Activated CD8-positive, alpha-beta memory T cell treated with anti-CD3 and anti-CD28 coated beads, Interleukin-2, amount 50 U/mL, for 1 hour (primary cell): Measurements from ENCODE around the gene RNF148.

Source experiments
- DNase-seq: peaks from one replicate; pipeline ENCODE4 v3.0.0-alpha.2; 2020; ENCODE audit errors: extremely low read depth

RNF148 gene, protein sequence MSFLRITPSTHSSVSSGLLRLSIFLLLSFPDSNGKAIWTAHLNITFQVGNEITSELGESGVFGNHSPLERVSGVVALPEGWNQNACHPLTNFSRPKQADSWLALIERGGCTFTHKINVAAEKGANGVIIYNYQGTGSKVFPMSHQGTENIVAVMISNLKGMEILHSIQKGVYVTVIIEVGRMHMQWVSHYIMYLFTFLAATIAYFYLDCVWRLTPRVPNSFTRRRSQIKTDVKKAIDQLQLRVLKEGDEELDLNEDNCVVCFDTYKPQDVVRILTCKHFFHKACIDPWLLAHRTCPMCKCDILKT

GRCh38 chr7:122702872-122703510 is at the start of gene RNF148:
Gene RNF148, minus strand, starts transcription at chr7:122702922. Its CDS starts 172 bp downstream, at chr7:122702750.
- DNase-seq = no peak

DNA sequence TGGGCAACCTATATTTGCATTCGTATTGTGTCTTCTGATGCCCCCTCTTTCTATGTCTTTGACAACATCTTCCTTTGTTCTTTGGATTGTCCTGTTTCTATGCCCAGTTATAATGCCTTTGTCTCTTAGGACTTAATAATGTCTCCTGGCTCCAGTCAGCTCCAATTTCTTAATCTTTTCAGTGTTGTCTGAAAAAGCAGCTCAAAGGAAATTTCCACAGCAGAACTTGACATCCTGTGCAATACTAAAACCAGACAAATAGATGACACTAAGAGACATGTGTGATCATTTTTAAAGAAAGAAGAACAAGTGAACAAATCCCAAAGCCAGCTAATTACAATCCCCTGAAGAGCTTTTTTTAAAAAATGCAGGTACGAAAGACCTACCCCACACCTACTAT is 47.7 kb upstream of the RNF148 start:
- no peak for DNase-seq

- no peak for DNase-seq
Measured at GRCh38 chr7:122748195-122748594, 45.5 kb upstream of the RNF148 start.

DNA sequence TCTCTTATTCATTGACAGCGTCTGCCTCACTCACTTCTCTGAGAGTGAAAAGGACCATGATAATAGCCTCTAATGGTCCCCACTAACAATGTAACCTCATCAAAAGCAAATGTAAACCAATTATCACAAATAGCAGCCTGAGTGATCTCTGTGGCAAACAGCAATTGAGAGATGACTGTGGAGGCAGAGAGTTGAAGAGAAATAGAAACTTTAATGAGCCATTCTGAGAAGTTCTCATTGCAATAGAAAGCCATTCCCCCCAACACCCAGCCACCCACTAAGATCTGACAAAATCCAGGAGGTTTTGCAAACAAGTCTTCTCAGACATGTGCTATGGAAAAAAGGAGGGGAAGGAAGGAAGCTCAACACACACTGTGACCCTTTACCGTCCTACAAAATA is 44.2 kb upstream of the RNF148 start:
- DNase-seq = no peak

- DNase-seq = no peak
Measured at GRCh38 chr7:122743211-122743610, 40.5 kb upstream of the RNF148 start.

GRCh38 chr7:122738947-122739346 is 36.2 kb upstream of the RNF148 start:
- no peak for DNase-seq

DNA sequence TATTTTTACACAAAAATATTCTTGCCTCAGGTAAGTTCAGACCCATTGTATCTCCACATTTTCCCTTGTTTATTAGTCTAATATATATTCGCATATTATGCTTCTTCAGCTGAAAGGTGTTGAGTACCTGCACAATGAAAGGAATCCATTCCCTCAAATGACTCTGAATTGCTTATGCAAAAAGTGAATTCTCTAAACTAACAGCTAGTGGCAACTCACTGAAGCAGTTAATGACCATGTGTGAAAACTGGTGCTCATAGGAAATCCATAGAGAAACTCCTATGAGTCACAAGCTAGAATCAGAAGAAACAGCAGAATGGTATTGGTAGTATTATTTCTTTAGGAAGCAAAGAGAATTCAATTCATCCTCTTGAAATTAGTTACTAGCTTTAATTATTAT is 33.5 kb upstream of the RNF148 start:
- DNase-seq = no peak

DNA sequence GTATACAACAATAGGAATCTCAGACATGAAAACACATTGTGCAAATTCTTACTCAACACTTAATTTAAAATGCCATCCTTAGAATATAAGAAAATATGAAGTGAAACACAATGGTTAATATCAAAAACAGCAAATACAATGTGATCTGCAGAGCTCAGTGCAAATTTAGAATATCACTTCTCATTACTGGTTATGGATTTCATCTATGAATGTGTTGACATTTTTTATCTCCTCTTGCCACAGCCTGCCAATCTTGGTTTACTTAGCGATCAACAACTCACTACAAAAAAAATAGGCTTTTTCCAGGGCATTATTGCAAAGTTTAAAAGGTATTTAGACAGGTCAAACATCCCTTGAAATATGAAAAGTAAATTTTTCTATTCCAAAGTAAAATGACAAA is 25.0 kb upstream of the RNF148 start:
- DNase-seq = no peak

DNA sequence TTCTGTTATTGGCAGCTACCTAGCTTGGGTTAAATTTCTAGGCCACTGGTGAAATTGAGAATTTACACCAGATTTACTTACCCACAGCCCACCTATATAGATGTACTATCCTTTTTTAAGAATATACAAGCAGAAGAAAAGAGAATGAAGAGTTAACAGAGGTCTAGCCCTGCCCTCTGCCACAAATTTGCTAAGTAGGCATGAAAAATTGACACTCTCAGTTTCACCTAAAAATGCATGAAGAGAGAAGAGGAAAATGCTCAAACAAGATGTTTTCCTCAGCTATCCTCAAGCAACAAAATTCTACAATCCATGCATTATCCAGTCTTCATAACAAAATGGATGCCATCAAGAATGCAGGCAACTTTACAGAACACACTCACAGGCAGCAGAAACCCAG is 24.6 kb upstream of the RNF148 start:
- no peak for DNase-seq

DNA sequence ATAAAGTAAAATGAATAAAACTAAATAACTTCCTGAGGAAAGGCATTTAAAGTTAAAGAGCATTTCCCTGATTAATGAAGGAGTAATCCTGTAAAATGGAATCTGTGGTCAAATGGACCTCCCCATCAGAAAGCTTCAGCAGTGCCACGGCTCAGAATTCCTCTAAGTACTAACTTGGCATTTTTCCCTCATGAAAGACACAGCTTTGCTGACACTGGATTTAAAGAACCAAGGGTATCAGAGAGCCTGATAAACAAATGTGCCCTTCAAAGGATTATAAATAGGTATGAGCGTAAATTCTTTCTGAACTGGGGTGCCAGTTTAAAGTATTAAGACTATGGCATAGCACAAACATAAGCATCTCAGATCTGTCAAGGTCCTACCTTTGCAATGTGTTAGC is 24.2 kb upstream of the RNF148 start:
- DNase-seq = no peak

DNA sequence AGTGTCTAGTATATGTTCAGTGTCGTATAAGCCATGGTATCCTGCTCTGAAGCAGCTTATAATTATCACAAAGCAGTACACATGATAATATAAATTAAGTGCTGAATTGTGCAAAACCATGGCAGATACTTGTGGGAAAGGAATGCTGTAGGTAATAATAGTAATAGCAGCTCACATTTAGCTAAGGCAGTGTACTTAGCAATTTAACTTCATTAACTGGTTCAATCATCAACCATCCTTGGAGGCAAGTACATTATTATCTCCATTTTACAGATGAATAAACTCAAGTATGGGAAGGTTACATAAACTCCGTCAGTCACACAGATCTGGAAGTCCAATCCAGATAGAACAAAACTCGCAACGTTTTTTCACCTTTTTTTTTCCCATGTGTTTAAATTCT is 21.6 kb upstream of the RNF148 start:
- no peak for DNase-seq

DNA sequence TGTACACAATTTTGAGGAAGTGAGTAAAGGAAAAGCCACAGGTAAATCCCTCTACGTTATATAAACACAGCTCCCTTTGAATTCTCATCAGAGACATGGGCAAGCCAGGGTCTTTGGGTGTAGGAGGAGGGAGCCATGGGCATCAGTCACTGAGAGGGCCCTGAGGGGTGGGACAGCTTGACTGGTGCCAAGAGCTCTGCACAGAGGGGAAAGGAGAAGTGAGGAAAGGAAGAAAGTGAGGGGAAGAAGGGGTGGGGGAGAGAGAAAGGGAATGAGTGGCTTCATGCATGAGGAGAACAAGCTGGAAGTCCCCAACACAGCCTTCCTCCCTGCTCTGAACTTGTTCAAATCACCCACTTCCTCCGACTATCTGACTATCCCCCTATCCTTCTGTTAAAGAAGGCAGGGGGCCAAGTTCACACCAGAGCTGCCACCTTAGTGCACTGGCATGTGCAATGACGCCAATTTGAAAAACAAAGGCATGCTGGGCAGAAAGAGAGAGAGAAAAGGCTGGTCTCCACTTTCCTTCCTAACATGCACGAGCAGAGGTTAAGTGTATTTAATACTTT is 16.4 kb upstream of the RNF148 start:
- DNase-seq = no peak

GRCh38 chr7:122717356-122718089 is 14.8 kb upstream of the RNF148 start:
- no peak for DNase-seq

DNA sequence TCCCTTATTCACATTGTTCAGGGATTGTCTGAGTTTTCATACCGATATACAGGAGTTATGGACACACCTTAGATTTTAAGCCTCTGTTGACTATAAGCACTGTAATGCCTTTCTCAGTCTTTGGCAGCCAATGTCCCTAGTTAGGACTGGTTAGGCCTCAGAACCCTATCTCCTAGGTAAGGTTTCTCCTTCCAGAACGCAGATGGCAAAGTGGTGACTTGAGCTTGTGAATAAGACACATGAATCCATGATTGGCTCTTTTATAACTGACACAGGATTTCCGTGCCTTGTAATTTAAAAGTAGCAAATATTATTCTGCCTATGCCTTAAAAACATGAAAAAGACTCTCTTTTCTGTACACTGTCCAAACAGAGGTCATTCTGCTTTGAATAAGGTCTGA is 12.5 kb upstream of the RNF148 start:
- no peak for DNase-seq

DNA sequence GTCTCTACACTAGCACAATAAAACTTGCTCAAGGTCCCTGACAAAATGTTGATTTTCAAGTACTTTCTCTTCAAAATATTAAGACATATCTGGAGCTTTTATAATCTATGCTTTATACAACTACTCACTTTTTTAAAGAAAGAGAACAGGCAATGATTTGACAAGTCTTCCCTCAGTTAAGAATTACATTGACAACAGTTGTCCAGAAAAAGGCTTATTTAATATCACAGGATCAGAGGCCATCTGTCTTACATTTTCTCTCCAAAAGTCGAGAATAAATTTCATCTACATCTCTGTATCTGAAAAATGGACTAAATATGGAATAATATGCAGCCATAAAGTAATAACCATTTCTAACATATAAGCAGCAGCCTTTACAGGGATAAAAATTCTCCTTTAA is 8.2 kb upstream of the RNF148 start:
- no peak for DNase-seq

GRCh38 chr7:122709930-122710646 is 7.4 kb upstream of the RNF148 start:
- DNase-seq = no peak

DNA sequence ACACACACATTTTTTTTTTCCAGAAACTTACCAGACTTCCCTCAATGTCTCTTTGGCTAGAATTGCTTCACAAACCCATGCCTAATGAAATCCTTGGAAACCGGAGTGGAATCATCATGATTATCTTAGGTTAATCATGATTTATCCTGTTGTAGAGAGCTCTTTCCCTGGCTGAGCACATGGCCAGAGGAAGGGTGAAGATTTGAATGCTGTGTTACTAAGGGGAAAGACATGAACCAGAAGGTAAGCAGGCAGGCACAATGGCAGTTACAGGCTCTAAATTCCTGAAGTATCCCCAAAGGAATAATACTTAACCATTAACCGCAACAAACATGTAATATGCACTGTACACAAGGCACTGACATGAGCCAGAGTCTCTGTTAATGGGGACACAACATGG is 4.1 kb upstream of the RNF148 start:
- DNase-seq = no peak

DNA sequence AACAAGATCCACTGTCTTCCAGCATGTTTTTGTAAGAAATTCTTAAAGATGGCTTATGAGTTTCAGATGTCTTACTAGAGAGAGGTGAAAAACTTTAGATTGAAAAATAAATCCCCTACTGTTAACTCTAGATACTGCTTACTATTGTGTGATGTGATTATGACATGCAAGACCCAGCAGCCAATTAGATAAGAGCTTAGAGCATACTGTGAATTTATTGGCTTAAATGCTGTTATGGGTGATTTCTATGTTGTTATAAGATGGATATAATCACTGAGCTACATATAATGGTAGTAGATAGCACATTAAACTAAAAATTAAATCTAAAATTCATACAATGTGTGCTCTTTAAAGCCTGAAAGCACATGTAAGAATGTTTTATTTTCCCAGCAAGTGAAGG is 3.7 kb downstream of the RNF148 start, which contains the start of gene RNF133:
Gene RNF133, minus strand, starts transcription at position 101 of the 400 bp plus-strand sequence. CDS start 199 bp downstream, outside the sequence.
- DNase-seq = no peak

DNA sequence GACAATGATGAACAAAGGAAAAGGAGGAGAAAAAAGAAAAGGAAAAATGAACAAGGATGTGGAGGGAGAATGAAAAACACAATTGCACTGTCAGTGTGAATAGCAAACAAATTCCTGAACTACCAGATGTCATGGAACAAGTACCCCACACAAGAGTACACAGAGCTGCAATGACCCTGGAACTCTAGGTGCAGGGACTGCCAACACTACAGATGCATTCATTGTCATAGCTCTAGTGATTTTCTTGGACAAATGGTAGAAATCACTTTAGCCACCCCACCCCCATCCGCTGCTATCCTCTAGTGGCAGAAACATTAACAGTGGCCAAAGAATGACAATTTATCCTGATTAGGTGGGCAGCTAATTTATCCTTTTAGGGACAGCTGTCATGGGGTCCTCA is 6.9 kb downstream of the RNF148 start:
- no peak for DNase-seq

DNA sequence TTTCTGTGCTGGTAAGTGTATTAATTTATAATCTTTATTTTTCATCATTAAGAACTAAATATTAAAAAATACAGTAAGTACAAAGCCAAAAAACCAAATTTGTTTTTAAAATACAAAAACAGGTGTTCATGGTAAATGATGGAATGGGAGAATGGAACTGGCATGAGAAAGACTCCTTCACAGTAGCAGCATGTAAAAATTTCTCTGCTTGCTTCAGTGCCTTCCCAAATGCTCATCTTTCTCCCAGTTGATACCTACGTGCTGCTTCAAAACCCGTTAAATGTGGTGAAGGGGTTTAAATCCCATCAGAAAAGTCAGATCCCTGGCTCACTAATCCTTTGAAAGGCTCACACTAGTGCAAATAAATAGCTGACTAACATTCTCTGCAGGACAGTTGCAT is 8.0 kb downstream of the RNF148 start:
- no peak for DNase-seq

DNA sequence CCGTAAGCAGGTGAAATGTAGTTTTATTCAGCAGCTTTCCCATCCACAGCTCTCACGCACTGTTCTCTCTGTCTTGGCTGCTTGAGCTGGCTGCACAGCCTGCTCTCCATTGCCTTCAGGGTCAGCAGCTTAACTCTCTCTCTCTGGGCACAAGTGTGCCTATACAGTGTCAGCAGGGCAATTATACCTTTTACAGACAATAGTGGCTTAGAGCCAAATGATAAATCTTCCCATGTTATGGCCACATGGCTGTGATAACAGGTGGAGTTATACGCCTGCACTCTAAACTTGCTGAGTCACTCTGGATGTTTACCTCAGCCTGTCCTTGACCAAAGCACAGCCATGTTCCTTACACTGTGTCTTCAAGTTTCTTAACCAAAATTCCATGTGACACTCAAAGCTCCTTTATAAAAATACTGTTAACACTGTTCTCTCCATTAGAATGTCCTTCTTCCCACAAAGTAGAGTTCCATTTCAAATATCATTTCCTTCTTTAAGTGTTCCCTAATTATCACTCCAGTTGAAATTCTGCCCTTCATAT is 9.9 kb downstream of the RNF148 start:
- DNase-seq = no peak
